ENCODE measurements around the gene SUN5. TPM values are rescaled to one million over a fixed set of nuclear protein-coding genes. Genes with fewer than 3 reads are reported as not detected.
A peak's percentile ranks its signal among the peaks of the same experiment; 100 is the strongest.

SUN5 gene
- total RNA-seq, 3 donors from 2014 or later, result not detected

DNA sequence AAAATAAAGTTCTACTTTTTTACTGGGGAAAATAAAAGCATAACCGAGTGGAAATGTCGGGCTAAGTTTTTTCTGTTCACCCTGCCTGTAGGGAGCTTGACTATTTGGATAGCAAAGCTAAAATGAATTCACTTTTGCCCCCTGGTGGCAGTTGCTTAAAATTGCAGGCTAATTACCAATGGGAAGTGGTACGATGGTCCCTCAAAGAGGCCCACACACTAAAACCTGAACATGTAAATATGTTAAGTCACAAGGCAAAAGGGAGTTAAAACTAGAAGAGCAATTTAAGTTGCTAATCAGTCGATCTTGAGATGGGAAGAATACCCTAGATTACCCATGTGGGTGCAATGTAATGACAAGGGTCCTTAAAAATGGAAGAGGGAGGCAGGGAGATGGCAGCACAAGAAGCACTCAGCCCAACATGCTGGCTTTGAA is 916 bp upstream of the SUN5 start:
- Histone ChIP-seq H3K9me3 (no peaks in the 10 kb centered on the region), H3K4me1 (ENCODE audit: low read depth) (no peaks in the 10 kb centered on the region), H3K4me3 (no peak overlapping the region), H3K36me3 (ENCODE audit: low read depth) (no peaks in the 10 kb centered on the region)
- ATAC-seq (no peak), DNase-seq (no peak)
- TF ChIP-seq, protein P1, sequence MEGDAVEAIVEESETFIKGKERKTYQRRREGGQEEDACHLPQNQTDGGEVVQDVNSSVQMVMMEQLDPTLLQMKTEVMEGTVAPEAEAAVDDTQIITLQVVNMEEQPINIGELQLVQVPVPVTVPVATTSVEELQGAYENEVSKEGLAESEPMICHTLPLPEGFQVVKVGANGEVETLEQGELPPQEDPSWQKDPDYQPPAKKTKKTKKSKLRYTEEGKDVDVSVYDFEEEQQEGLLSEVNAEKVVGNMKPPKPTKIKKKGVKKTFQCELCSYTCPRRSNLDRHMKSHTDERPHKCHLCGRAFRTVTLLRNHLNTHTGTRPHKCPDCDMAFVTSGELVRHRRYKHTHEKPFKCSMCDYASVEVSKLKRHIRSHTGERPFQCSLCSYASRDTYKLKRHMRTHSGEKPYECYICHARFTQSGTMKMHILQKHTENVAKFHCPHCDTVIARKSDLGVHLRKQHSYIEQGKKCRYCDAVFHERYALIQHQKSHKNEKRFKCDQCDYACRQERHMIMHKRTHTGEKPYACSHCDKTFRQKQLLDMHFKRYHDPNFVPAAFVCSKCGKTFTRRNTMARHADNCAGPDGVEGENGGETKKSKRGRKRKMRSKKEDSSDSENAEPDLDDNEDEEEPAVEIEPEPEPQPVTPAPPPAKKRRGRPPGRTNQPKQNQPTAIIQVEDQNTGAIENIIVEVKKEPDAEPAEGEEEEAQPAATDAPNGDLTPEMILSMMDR (IDR thresholded peaks at IDR 0.05), result no peak
- intact Hi-C loops (cut with DNase I, micrococcal nuclease), result no loop called here

DNA sequence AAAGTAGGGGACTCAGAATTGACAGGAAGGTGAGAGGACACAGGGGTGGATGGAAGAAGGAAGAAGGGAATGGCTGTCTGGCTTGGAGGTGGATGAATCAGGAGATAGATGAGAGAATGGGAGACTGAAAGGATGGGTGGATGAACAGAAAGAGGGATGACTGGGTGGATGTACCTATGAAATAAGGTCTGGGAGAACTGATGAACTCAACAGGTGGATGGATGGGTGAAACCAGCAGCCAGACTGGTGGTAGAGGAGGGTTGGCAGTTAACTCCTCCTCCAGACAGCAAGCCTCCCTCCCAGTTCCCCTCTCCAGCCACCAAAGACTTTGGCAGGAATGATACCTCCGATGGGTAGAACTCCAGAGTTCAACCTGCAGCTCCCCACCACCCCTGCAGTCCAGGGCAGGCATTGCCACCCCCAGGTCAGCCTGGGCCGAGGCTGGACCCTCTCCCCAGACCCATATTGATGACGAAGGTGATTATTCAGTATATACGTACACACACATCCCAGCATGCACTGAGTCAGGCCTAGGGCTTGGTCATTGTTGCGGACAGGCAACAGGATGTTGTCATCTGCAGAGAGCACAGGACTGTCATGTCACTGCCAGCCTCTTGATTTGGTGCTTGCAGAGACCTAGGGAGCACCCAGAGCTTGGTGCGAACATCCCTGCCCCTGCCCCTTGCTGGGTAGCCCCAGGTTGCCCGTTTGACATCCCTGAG is 2.0 kb downstream of the SUN5 start:
- H3K4me1 ChIP-seq (ENCODE audit: low read depth), result no peaks in the 10 kb centered on the region
- intact Hi-C loops (cut with DNase I, micrococcal nuclease), result no loop called here
- no peaks in the 10 kb centered on the region for H3K9me3 ChIP-seq
- H3K36me3 ChIP-seq (ENCODE audit: low read depth), result no peaks in the 10 kb centered on the region
- ATAC-seq (no peak), DNase-seq (no peak)
- TF ChIP-seq, protein P1 (IDR thresholded peaks at IDR 0.05), result no peak
- H3K4me3 ChIP-seq, result no peak overlapping the region

DNA sequence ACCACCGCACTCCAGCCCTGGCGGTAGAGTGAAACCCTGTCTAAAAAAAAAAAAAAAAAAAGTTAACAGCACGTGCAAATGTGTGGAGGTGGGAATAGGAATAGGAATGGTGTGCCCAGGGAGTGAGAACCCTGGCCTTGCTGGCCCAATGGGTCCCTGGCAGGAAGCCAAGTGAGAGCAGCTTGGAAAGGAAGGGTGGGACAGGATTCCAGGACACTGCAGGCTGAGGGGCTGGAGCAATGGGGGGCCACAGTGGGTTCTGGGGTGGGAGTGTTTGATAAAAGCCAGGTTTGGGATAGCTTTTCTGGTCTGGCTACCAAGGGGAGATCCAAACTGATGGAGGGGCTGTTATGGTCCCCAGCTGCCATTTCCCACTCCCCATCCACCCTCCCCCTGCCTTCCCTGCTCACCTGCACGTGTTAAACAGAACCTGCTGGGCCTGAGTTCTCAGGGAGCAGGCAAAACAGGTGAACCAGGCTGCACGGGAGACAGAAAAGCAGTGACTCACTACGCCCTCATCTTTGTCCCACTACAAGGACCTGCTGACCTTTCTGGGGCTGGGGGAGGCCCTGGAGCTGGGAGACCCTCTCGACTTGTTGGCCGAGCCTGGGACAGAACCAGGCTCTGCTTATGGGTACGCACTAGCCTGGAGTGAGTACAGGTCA is 3.3 kb downstream of the SUN5 start:
- DNase-seq, result no peak
- TF ChIP-seq, protein P1 (IDR thresholded peaks at IDR 0.05), result no peak
- Histone ChIP-seq H3K4me1 (ENCODE audit: low read depth) (no peaks in the 10 kb centered on the region), H3K9me3 (no peaks in the 10 kb centered on the region), H3K36me3 (ENCODE audit: low read depth) (no peaks in the 10 kb centered on the region), H3K4me3 (no peak overlapping the region)
- ATAC-seq, result no peak
- intact Hi-C loops (cut with DNase I, micrococcal nuclease), result no loop called here

DNA sequence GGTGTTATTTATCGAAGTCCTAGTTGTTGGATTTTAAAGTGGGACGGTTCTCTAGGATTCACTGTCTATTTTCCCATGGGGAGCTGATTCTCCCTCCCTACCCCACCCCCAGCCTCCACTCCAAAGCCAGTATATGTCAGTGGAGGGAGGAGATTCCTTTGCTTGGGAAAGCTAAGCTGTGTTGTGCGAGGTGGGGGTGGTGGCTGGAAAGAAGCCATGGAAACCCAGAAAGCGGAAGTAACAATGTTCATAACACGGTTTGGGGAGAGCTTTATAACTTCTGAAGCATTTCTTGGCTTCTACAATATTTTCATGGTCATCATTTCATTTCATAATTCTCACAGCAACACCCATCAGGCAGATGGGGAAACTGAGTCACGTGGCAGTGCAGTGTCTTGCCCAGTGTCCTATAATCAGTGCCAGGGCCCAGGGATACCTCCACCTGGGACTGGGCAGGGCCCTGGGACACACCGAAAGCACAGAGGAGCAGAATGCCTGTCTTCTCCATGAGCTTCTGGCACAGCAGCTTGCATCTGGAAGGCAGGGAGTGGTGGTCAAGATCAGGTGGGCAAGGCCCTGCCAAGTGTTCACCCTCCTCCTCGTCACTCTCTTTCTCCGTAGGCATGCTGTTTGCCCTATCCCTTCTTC is 4.5 kb downstream of the SUN5 start:
- peak in 1 of 3 donors; percentile 8 for DNase-seq
- intact Hi-C loops (cut with DNase I, micrococcal nuclease), result no loop called here
- Histone ChIP-seq H3K36me3 (ENCODE audit: low read depth) (no peaks in the 10 kb centered on the region), H3K4me3 (no peak overlapping the region), H3K9me3 (no peaks in the 10 kb centered on the region), H3K4me1 (ENCODE audit: low read depth) (no peaks in the 10 kb centered on the region)
- TF ChIP-seq, protein P1 (IDR thresholded peaks at IDR 0.05), result no peak
- ATAC-seq, result no peak

DNA sequence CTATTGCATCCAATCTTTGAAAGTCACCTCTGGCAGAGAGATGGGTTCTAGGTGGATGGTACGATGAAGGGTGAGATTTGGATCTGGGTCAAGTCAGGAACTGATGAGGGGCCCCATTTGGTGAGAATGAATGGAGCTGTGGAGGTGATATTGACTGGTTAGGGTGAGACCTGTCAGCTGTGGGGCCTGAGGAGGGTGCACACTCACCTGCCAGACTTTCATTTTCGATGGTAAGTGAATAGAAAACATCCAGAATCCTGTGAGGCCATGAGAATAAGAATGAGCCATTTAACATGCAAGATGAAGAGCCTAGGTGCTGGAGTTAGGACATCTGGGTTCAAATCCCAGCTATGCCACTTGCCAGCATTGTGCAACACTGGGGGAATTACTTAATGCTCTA is 6.8 kb downstream of the SUN5 start:
- no peak overlapping the region for H3K4me3 ChIP-seq

More for the DNA sequence above, 6.8 kb downstream of the SUN5 start:
- TF ChIP-seq, protein P1 (IDR thresholded peaks at IDR 0.05), result no peak
- Histone ChIP-seq H3K9me3 (no peaks in the 10 kb centered on the region), H3K4me1 (ENCODE audit: low read depth) (no peaks in the 10 kb centered on the region), H3K36me3 (ENCODE audit: low read depth) (no peaks in the 10 kb centered on the region)
- intact Hi-C loops (cut with DNase I, micrococcal nuclease), result no loop called here
- no peak for DNase-seq
- no peak for ATAC-seq

All from mucosa of descending colon (tissue), 3 donors.